SK-N-SH treated with all-trans-retinoic acid at 6 μM for 48 hours (cell line): ENCODE data around the gene MTHFD1.

Experiments used
- CREB5 ChIP-seq: fragments of 250-450 bp; sonication (Bioruptor Pico); IDR thresholded peaks from 2 replicates; pipeline ENCODE4 v1.5.1; 2020; ENCODE audit warnings: low read depth, mild to moderate bottlenecking, moderate library complexity
- PATZ1 ChIP-seq: fragments of 250-450 bp; sonication (Bioruptor Pico); IDR thresholded peaks from 2 replicates; pipeline ENCODE4 v1.8.0; 2020; ENCODE audit warnings: mild to moderate bottlenecking, moderate library complexity, borderline replicate concordance
- RARB ChIP-seq: fragments of 250-450 bp; sonication (Bioruptor Pico); IDR thresholded peaks from 2 replicates; pipeline ENCODE4 v1.8.0; 2021; ENCODE audit warnings: mild to moderate bottlenecking, moderate library complexity
- ZFP3 ChIP-seq: fragments of 250-450 bp; sonication (Bioruptor Pico); IDR thresholded peaks from 2 replicates; pipeline ENCODE4 v1.5.0; 2020; ENCODE audit warnings: mild to moderate bottlenecking, moderate library complexity

DNA sequence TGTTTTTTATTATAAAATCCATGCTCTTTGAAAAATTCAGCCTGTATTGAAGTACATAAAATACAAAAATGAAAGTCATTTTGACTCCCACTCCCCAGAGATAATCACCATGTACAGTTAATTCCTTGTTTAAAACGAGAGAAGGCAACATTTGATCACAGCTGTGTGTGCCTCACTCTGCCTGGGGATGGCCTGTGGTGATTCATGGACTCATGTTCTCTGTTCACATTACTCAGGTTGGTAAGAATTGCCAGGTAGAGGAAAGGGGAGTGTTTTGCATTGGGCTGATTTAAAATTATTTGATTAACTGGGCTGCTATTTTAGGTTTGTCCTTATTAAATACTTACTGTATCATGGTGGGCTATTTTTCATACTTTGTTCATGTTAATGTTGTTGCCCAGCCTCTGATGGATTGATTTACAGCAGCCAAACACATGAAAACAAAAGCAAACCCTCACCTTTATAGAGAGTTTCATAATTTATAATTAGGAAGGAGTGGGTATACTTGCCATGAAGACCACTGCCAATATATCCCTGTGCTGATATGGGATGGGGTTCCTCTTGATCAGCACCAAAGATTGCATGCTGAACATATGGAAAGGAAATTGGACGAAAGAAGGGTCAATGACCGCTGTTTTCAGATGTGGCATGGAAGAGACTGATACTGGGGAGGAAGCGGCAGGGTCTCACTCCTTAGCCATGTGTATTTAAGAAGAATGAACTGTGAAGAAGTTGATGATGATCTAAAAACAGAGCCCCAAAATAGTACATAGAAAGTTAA, 119.4 kb downstream of the MTHFD1 start:
- TF ChIP-seq RARB (CRISPR knock-in tag) (no peak), PATZ1 (CRISPR knock-in tag) (no peak), CREB5 (no peak), ZFP3 (CRISPR knock-in tag) (no peak)
